ENCODE results near the gene GON4L. TPM values are rescaled to one million over a fixed set of nuclear protein-coding genes. Genes with fewer than 3 reads are reported as not detected.
A peak's percentile ranks its signal among the peaks of the same experiment; 100 is the strongest.
"Not testable (repeated sequence)": the region's sequence is repeated elsewhere in the genome, so short reads cannot be mapped to it uniquely, and the experiment has no call there.

The GON4L gene
- total RNA-seq, 1 donor from 2014 or later = 24.2 TPM

- peak; percentile 31 for DNase-seq (ENCODE audit: low read depth)
These were observed 25.6 kb downstream of the GON4L start for GRCh38 chr1:155831279-155831976.

- DNase-seq (ENCODE audit: low read depth) = no peak
These were observed 29.6 kb downstream of the GON4L start for GRCh38 chr1:155827450-155827849.

GRCh38 chr1:155816351-155816750 is 40.7 kb downstream of the GON4L start:
- DNase-seq (ENCODE audit: low read depth) = no peak

GRCh38 chr1:155813672-155814071 is 43.3 kb downstream of the GON4L start:
- DNase-seq (ENCODE audit: low read depth) = no peak

- no peak for DNase-seq (ENCODE audit: low read depth)
These were observed 44.1 kb downstream of the GON4L start for GRCh38 chr1:155812878-155813277.

GRCh38 chr1:155809088-155809487 is 47.9 kb downstream of the GON4L start:
- no peak for DNase-seq (ENCODE audit: low read depth)

GRCh38 chr1:155801149-155801548 is 55.9 kb downstream of the GON4L start:
- no peak for DNase-seq (ENCODE audit: low read depth)

- DNase-seq (ENCODE audit: low read depth) = peak; percentile 46
These were observed 61.4 kb downstream of the GON4L start for GRCh38 chr1:155795618-155796017.

- DNase-seq (ENCODE audit: low read depth) = peak; percentile 28
These were observed 62.3 kb downstream of the GON4L start for GRCh38 chr1:155794605-155795245.

- no peak for DNase-seq (ENCODE audit: low read depth)
These were observed 63.8 kb downstream of the GON4L start for GRCh38 chr1:155793213-155793612.

- DNase-seq (ENCODE audit: low read depth) = peak; percentile 37
These were observed 79.4 kb downstream of the GON4L start for GRCh38 chr1:155777582-155777981.

GRCh38 chr1:155776414-155776813 is 80.6 kb downstream of the GON4L start:
- no peak for DNase-seq (ENCODE audit: low read depth)

GRCh38 chr1:155773221-155773620 is 83.8 kb downstream of the GON4L start:
- DNase-seq (ENCODE audit: low read depth) = no peak

GRCh38 chr1:155769257-155769656 is 87.8 kb downstream of the GON4L start:
- no peak for DNase-seq (ENCODE audit: low read depth)

GRCh38 chr1:155767399-155767989 is 89.5 kb downstream of the GON4L start:
- not testable (repeated sequence) for DNase-seq (ENCODE audit: low read depth)

GRCh38 chr1:155763989-155764388 is 93.0 kb downstream of the GON4L start:
- DNase-seq (ENCODE audit: low read depth) = not testable (repeated sequence)

GRCh38 chr1:155763090-155763815 is 93.8 kb downstream of the GON4L start:
- peak; percentile 74 for DNase-seq (ENCODE audit: low read depth)

- no peak for DNase-seq (ENCODE audit: low read depth)
These were observed 95.1 kb downstream of the GON4L start for GRCh38 chr1:155761736-155762405.

- DNase-seq (ENCODE audit: low read depth) = no peak
These were observed 96.1 kb downstream of the GON4L start for GRCh38 chr1:155760751-155761475.

GRCh38 chr1:155759966-155760630 is 96.9 kb downstream of the GON4L start:
- no peak for DNase-seq (ENCODE audit: low read depth)

All from myocyte (in vitro differentiated cells).